ENCODE results near the gene PVRIG.
A peak's percentile ranks its signal among the peaks of the same experiment; 100 is the strongest.
"Not testable (repeated sequence)": the region's sequence is repeated elsewhere in the genome, so short reads cannot be mapped to it uniquely, and the experiment has no call there.

The PVRIG gene

GRCh38 chr7:100219801-100220585, at the start of gene PVRIG:
PVRIG (plus strand) TSS chr7:100219949; CDS start chr7:100219971, 22 bp downstream.
- not testable (repeated sequence) for H3K4me3 ChIP-seq (ENCODE audit: low read length); DNase-seq (ENCODE audit: low read depth)

- DNase-seq (ENCODE audit: low read depth) = no peak
- TF ChIP-seq CTCF (IDR thresholded peaks at IDR 0.05; ENCODE audit: insufficient read depth, low read depth, low read length, missing control alignments) = no peak
- H3K4me3 ChIP-seq (ENCODE audit: low read length) = no peak overlapping the region
These were observed 49.5 kb upstream of the PVRIG start for GRCh38 chr7:100170101-100170897.

GRCh38 chr7:100171087-100171681, 48.6 kb upstream of the PVRIG start:
- TF ChIP-seq CTCF (IDR thresholded peaks at IDR 0.05; ENCODE audit: insufficient read depth, low read depth, low read length, missing control alignments) = no peak
- peak overlapping the region; percentile 23 for H3K4me3 ChIP-seq (ENCODE audit: low read length)
- no peak for DNase-seq (ENCODE audit: low read depth)

GRCh38 chr7:100171840-100172239, 47.9 kb upstream of the PVRIG start:
- no peak for DNase-seq (ENCODE audit: low read depth)
- no peak for TF ChIP-seq CTCF (IDR thresholded peaks at IDR 0.05; ENCODE audit: insufficient read depth, low read depth, low read length, missing control alignments)
- H3K4me3 ChIP-seq (ENCODE audit: low read length) = no peak overlapping the region

GRCh38 chr7:100173806-100174495, 45.8 kb upstream of the PVRIG start:
- no peak for TF ChIP-seq CTCF (IDR thresholded peaks at IDR 0.05; ENCODE audit: insufficient read depth, low read depth, low read length, missing control alignments)
- no peak overlapping the region for H3K4me3 ChIP-seq (ENCODE audit: low read length)
- no peak for DNase-seq (ENCODE audit: low read depth)

GRCh38 chr7:100174582-100174981, 45.2 kb upstream of the PVRIG start:
- DNase-seq (ENCODE audit: low read depth) = no peak
- no peak for TF ChIP-seq CTCF (IDR thresholded peaks at IDR 0.05; ENCODE audit: insufficient read depth, low read depth, low read length, missing control alignments)
- H3K4me3 ChIP-seq (ENCODE audit: low read length) = no peak overlapping the region

Measured in epithelial cell of esophagus (primary cell).